IPS-NIHi7 (cell line): ENCODE data around the gene RPL4.
"Not testable (repeated sequence)": the region's sequence is repeated elsewhere in the genome, so short reads cannot be mapped to it uniquely, and the experiment has no call there.

Experiments
- DNase-seq: peaks from one replicate; pipeline ENCODE4 v3.0.0; 2012; ENCODE audit warnings: mixed read lengths; ENCODE audit errors: extremely low spot score

Gene RPL4

DNA sequence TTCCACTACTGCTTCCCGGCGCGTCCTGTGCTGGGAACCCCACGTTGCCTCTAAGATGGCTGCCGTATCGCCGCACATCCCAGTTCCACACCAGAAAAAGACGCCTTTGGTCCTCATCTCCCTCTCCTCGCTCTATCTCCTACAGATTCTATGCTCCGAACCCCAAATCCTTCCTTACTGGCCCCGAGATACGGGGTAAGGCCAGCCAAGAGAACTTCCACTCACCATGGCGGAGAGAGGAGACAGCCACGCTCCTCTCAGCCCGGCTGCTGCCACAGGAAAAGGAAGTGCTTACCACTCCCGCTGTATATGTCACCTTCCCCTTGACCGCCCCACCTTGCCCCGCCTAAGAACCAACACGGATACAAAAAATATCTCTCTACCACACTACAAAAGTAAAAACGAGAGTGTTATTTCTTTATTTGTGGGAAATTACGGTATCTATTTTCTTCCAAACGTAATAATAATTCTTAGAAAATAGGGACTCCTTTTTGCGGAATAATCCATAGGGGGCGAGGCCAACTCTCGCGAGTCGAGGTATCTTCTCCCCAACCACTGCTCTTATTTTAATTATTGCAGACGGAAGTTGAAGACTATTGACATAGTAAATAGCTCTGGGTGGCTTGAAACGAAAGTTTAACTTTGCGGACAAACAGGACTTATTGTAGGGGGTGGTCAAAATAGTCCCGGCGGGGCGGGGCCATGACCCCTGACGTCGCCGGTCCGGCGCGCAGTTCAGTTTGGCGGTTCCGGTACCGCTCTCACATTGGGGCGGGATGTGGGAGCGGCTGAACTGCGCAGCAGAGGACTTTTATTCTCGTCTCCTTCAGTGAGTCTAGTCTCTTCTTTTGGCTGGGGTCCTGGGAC, at the start of gene RPL4, which contains the start of gene ZWILCH:
RPL4 (minus strand) TSS at position 293 of the 867 bp plus-strand sequence; CDS start at position 228, 65 bp downstream.
ZWILCH (plus strand) TSS at position 764 of the 867 bp plus-strand sequence; CDS start at position 777, 13 bp downstream.
- DNase-seq = peak; percentile 67

DNA sequence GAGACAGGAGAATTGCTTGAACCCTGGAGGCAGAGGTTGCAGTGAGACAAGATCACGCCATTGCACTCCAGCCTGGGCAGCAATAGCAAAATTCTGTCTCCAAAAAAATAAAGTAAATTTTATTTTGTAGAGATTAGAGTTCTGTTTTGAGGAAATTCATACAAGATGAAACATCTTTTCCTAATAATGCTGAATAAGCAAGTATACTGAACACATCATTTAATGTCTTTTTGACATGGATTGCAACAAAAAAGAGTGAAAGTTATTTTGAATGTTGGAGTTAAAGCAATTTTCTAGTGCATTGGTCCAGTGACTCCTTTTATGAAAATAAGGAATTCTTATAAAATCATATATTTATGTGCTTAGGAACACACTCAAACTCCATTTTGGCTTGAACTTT, 40.6 kb upstream of the RPL4 start:
- DNase-seq = no peak

DNA sequence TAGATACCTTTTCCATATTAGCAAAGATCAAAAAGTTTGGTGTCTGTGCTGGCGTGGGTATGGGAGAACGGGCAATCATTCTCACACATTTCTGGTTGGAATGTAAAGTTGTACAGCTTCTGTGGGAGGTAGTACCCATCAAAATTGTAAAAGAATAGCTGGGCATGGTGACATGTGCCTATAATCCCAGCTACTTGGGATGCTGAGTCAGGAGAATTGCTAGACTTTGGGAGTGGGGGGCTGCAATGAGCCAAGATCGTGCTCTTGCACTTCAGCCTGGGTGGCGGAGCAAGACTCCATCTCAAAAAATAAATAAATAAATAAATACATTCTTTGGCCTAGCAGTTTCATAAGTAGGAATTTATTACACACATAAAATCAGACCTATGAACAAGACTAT, 38.2 kb upstream of the RPL4 start:
- DNase-seq = no peak

DNA sequence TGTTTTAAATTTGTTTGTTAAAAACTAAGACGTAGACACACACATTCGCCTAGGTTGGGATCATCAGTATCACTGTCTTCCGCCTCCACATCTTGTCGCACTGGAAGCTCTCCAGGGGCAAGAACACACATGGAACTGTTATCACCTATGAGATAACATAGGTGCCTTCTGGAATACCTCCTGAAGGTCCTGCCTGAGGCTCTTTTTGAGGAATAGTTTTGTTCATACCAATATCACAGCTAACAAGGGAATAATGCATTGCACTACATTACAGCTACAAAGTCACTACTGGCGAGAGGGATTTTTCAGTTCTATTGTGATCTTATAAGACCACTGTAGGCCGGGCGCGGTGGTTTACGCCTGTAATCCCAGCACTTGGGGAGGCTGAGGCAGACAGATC, 30.4 kb upstream of the RPL4 start:
- DNase-seq = no peak

DNA sequence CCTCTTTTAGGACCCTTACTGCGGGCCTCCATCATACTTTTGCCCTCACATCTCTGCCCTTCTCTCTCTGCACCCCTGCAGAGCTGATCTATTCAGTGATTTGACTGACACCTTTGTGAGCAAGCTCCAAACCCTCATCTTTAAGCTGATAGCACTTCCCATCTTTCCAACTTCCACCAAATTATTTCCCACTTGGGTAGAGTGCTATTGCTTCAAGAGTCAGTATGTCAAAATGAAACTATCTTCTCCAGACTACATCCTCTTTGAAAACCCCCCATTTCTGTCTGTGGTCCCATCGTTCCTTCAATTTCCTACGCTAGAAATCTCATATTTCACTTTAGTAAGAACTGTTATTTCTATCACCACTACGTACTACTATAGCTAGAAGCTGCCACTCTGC, 20.2 kb upstream of the RPL4 start:
- DNase-seq = no peak

DNA sequence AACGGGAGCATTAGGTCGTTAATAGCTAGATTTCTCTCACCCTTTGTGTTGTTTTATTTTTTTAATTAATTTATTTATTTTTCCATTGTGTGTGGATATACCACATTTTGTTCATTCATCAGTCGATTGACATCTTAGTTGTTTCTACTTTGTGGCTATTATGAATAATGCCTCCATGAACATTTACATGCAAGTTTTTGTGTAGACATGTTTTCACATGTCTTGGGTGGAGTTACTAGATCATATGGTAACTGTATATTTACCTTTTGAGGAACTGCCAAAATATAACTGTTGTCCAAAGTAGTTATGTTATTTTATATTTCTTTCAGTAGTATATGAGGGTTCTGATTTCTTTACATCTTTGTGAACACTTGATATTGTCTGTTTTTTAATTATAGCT, 19.3 kb upstream of the RPL4 start:
- no peak for DNase-seq

DNA sequence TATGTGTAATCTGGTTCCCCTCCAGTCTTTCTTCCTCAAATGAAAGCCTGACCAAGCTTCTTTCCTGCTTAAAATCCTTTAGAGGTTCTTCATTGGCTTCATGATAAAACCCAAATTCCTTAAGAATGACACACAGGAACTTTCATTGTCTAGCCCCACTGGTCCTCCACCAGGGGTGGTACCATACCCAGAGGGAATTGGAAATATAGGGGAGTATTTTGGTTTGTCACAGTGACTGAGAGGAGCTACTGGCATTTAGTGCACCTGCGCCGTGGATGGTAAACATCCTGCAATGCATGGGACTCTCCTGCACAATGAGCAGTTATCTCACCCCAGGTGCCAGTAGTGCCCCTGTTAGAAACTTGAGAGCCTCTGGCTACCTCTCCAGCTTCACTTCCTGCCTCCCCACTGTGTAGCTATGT, 11.3 kb upstream of the RPL4 start:
- peak; percentile 11 for DNase-seq

DNA sequence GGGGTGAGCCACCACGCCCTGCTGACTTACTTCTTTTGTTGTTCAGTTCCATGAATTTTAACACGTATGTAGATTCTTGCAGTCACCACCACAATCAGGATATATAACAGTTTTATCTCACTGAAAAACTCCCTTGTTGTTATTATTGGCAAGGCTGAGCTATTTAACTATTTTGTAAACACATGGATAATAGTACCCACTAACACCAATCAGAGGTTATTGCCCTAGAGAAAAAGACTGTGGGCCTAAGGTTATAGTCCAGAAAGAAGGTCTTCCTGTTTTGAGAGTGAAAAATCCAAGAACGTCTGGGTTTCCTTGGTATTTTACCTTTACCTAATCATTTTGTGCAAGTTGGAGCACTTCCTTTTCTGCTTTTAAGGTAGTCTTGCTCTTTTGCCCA, 9.9 kb upstream of the RPL4 start:
- no peak for DNase-seq

DNA sequence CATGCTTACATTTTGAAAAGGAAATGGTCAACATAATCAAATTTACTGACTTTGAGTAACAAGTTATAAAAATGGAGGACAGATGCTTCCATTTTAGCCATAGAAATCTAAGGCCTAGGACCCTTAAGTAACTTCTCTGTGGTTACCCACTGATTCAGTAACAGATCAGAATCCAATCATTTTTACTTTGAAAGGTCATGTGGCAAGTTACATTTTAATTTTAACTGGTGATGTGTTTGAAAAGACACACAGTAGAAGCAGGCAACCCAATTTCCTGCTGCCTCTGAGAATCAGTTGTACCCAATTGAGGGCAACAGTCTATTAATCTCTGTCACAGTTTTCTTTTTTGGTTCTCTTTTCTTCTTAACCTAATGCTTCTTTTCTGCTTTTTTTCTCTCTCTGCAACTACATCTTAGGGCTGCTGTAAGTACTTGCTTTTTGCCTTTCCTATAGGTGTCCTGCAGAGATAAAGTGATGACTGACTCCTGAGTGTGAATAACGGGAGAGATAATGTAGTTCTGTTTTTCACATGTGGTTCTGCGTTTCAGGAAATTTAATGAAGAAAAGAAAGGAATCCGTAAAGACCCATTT, 3.7 kb upstream of the RPL4 start:
- DNase-seq = no peak

DNA sequence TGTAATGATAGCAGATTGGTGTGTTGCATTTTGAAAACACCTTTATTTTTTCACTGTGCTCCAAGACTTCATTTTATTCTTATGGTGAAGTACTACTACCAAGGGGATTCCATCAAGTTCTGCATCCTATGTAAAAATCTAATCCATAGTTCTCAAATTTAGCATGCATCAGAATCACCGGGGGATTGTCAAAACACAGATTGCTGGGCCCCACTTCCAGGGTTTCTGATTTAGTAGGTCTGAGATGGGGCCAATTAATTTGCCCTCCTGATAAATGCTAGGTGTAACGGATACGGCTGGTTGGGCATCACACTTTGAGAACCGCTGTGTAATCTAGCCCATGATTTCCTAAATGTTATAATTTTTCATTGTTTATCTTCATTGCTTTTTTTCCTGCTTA, 1.2 kb upstream of the RPL4 start:
- DNase-seq = no peak

DNA sequence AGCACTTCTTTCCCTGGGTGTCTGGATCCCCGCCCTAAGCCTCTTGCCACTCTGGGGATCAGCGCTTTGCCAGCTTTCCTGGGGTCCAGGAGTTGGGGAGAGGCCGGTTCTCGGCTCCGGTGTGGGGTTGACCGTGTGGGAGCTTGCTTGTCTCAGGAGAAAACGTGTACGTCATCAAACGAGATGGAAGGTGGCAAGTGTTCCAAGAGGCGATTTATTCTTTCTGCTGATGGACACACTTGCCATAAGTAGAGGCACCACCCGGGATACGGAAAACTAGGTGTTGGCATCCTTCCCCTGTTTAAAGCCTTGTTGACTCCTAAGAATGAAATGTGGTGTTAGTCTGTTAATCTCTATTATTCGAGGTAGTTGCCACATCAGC, 766 bp upstream of the RPL4 start:
- no peak for DNase-seq

DNA sequence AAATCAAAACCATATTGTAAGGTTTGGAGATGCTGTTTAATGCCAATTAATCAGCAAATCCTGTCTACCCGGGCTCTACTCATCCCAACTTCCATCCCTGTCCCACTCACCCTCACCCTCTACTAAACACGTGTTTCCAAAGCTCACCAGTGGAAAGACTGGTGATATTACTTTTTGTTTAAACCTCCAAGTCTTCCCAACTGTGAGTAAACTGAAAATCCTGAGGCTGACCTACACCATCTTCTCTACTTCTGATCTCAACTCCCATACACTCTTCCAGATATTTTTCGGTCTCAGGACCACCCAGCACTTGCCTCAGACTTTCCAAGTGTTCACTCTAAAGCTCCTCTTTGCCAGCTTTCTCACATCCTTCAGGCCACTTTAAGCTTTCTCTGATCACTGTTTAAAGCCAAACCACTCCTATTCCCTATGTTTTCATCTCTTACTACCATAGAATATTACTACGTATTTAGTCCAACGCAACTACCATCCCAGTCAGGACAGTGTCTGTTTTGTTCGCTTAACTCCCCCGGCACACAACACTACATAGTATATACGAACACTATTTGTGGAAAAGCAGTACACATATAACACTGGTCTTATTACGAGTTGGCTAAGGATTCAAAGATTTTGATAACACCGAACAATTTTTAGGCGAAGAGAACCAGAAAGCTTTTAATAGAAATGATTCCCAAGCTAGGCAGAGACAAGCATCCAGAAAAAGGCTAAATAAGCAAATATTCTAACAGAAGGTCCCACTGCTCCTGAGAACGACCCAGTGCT, 684 bp downstream of the RPL4 start:
- DNase-seq = no peak

DNA sequence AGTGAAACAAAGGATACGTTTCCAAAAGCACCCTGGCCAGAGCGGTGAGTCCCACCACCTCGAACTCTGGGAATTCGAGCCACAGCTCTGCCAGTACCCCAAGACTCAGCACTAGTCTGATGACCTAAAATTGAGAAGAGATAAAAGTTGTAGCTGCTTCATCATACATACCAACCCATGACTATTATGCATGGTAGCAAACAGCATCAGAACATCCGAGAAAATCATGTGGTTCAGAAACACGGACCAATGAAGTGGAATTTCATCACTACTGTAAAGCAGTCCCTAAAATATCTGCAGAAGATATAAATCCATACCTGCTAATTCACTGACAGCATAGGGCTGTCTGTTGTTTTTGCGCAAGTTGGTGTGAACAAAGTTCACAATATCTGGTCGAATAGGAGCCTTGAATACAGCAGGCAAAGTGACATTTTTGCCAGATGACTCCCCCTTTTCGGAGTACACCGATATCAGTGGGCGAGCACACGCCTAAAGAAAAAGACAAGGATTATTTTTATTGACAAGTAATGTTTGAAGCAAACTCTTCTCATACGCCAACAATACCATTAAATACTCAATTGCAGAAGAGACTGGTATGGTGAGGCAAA, 1.5 kb downstream of the RPL4 start:
- DNase-seq = not testable (repeated sequence)

DNA sequence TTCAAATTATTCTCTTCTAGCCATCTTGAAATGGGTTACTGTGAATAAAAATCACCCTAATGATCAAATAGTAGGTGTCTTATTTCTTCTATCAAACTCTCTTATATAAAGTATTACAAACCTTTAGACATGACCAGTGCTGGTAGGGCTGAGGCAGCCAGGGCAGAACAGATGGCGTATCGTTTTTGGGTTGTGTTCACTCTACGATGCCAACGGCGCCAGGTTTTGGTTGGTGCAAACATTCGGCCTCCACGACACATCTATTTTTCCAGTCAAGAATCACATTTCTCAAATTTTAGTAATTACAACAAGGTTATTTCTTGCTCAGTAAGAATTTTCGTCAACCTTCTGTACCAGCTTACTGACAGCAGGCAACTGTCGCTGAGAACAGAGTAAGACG, 2.2 kb downstream of the RPL4 start:
- DNase-seq = no peak

DNA sequence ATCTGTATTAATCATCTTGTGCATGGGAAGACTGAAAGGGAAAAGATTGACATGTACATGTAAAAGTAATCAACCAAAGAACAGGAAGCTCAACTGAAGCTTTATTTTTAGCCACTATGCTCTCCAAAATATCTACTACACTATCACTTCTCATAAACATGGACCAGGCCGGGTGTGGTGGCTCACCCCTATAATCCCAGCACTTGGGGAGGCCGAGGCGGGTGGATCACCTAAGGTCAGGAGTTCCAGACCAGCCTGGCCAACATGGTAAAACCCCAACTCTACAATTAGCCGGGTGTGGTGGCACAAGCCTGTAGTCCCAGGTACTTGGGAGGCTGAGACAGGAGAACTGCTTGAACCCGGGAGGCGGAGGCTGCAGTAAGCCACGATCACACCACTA, 4.3 kb downstream of the RPL4 start:
- DNase-seq = not testable (repeated sequence)

DNA sequence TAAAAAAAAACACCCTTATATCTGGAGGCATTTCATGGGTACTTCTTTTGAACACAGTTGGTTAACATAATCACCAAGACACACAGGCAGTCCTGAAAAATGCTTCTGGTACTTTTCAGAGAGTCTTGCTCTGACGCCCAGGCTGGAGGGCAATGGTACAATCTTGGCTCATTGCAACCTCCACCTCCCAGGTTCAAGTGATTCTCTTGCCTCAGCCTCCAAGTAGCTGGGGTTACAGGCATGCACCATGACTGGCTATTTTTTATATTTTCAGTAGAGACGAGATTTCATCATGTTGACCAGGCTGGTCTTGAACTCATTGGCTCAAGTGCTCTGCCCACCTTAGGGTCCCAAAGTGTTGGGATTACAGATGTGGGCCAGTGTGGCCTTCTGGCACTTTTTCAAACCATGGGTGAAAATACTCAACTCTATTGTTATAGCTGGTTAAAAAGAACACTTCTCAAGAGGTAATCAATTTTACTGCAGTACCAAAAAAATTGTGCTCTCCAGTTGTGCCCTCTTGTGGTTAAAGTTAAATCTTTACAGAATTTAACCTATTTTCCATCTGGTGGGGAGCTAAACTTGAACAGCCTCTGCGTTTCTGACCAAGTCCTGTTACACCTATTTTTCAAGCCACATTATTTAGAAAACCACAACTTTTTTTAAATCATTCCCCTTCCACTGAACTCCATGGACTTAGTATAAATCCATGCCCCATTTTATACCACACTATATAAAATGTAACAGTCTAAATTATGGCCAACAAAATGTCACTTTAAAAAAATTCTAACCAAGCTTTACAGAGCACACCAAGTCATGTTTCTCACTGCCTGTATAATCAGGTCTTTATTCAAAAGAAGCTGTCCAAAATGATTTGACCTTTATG, 5.9 kb downstream of the RPL4 start:
- no peak for DNase-seq

DNA sequence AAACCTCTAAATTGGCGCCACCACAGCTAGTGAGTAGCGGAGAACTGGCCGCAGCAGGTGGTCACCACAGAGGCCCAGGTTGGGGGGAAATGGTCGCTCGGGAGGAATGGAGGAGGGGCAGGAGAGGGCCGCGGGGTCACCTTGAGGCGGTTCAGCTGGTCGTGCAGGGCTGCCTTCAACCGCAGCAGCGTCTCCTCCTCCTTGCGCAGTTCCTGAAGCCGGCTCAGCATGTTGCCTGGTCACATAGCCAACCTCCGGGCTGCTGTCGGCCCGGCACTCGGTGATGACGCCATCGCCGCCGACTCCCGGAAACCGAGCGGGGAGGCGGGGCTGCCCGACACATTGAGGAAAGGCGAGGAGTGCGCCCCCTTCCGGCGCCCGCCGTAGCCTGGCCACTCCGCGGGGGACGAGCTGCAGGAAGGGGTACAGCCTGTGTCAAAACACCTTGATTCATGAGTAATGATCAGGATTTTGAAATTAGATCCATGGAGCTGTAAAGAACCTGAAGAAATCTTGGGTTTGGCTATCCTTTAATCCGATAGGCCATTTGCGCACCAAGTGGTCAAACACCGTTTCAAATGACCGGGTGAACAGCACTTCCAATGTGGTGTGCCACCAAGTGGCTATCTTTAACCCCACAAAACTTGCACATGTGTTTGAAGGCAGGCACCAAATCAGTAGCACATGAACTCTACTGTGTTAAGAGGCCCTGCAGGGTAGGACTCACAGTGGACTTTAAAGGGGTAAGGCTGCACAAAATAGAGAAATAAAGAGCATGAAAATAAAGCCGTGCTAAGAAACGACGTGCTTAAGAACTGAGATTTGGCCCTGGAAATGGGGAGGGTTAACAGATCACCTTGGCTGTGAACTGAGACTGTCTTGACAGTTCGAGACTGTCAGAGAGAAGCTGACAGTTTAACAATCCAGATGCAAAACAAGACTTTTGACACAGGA, 6.9 kb downstream of the RPL4 start, which contains the start of gene SNAPC5:
SNAPC5 (minus strand) TSS at position 261 of the 954 bp plus-strand sequence; CDS start at position 230, 31 bp downstream.
- peak; percentile 93 for DNase-seq

DNA sequence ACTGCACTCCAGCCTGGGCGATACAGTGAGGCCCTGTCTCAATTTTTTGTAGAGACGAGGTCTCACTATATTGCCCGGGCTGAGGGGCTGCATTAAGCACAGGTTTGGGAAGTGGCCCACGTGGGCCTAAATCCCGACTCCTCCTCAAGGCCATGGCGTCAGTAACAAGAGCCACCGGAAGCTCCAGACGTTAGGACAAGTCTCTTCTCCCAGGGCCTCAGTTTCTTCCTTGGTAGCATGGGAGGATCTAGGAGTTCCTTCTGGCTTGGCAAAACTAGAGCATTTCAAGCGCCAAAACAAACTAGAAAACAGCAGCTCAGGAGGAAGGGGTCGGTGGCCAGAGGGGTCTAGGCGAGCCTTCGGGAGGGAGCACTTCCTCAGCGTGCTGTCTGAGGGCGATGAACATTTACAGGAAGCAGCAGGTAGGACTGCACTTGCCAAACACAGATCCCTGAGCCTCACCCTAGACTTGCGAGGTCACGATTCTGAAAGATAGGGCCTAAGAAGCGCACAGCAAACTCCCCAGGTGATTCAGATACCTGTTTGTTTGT, 7.6 kb downstream of the RPL4 start:
- DNase-seq = no peak

DNA sequence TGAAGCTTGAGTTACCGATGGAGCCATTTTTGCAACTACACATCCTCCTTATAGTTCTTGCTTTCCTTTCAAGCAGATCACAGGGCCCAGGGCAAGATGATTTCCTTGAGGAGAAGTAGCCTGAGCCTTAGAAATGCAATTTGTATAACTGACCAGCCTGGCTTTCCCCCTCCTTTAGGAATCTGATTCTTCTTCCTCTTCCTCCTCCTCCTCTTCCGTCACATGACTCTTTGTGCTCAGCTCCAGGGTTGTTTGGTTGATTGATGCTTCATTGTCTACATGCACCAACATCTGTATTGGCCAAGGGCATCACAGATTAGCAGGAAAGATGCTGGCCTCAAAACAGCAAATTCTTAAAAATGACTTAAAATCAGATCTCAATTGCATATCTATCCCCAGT, 10.4 kb downstream of the RPL4 start:
- no peak for DNase-seq
